Left ventricle myocardium superior (tissue), 1 donor: ENCODE data around the gene ADPRH. TPM values are rescaled to one million over a fixed set of nuclear protein-coding genes. Genes with fewer than 3 reads are reported as not detected.
"Not testable (repeated sequence)": the region's sequence is repeated elsewhere in the genome, so short reads cannot be mapped to it uniquely, and the experiment has no call there.

ENCODE experiments used
- ATAC-seq: fragments of 200-7000 bp; cut with Tn5 transposase; one replicate; pipeline ENCODE4 v1.9.1; 2020; ENCODE audit warnings: mild to moderate bottlenecking, moderate library complexity
- DNase-seq: peaks from one replicate; pipeline ENCODE4 v3.0.0-alpha.2; 2020
- intact Hi-C: fragments of 100-400 bp; cut with micrococcal nuclease; formaldehyde crosslinking; loops from one replicate; pipeline ENCODE4 v1.11.0; 2022
- total RNA-seq: library from RNA; stranded (reverse); fragmentation: NEBNext Ultra II Directional; extraction: Animal tissue kit (Norgen Biotek cat#: 25700); gene quantifications from one replicate; pipeline ENCODE4 v1.2.1, GENCODE V29; 2021
- donor health status: DM: no; HTN: yes; CAD: no; lungs with severe emphysema.

The ADPRH gene
- total RNA-seq, 1 donor from 2014 or later = 10.3 TPM

DNA sequence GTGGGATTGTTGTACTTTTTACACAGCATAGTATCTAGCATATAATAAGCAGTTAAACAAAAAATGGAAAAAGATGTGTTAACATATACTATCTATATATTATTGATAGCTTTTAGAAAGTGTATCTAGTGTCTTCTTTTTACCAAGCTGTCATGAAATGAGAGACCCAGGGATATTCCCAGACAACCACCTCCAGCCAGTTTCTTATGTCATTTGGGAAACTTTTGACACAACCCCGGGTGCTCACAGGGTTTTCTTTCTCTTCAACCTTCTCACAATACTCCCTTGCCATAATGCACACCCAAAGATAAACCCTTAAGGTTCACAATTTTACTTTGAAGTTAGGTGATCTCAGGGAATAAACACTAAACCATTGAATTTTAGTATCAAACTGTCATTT, 13.6 kb downstream of the ADPRH start:
- ATAC-seq = no peak
- DNase-seq = no peak
- intact Hi-C loops = no loop called here

- intact Hi-C loops = no loop called here
- ATAC-seq = no peak
- no peak for DNase-seq
Observed at GRCh38 chr3:119594066-119594465, 14.8 kb downstream of the ADPRH start.

DNA sequence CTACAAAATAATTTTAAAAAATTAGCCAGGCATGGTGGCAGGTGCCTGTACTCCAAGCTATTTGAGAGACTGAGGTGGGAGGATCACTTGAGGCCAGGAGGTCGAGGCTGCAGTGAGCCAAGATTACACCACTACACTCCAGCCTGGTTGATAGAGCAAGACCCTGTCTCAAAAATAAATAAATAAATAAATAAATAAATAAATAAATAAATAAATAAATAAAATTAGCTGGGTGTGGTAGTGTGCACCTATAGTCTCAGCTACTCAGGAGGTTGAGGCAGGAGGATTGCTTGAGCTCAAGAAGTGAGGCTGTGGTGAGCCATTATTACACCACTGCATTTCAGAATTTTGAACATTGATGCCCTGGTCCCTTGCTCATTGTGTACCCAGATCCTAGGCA, 15.6 kb downstream of the ADPRH start:
- ATAC-seq, intact Hi-C loops, DNase-seq: not testable (repeated sequence)

DNA sequence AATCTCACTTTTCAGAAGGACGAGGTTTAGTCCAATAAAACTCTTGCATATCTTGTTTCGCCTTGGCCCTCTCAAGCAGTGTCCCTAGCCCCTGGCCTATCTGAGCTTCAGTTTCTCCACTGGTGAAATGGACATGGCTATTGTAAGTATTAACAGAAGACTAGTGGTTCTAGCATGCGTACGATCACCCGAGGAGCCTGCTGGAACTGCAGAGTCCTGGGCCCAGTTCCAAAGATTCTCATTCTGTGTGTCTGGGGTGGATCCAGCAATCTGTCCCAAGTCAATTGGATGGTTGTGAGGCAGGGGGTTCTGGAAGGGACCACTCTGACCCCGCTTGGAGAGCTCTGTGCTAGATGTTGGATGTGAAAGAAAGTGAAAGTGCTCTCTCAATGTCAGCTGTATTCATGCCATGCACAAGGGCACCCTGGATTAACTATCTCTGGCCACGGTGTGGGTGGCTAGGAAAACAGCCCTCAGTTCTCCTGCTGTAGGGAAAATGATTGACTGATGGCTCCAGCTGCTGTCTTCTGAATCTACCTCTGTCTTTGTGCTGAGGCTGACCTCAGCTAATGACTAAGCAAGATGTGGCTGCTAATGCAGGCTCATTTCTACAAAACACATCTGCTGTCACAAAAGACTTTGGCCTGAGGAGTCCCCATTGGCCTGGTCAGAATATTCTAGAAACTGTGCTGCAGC, 16.5 kb downstream of the ADPRH start:
- no peak for DNase-seq
- intact Hi-C loops = no loop called here
- peak; percentile 65 for ATAC-seq

- intact Hi-C loops = no loop called here
- peak; percentile 24 for ATAC-seq
- no peak for DNase-seq
Observed at GRCh38 chr3:119596398-119596797, 17.1 kb downstream of the ADPRH start.

DNA sequence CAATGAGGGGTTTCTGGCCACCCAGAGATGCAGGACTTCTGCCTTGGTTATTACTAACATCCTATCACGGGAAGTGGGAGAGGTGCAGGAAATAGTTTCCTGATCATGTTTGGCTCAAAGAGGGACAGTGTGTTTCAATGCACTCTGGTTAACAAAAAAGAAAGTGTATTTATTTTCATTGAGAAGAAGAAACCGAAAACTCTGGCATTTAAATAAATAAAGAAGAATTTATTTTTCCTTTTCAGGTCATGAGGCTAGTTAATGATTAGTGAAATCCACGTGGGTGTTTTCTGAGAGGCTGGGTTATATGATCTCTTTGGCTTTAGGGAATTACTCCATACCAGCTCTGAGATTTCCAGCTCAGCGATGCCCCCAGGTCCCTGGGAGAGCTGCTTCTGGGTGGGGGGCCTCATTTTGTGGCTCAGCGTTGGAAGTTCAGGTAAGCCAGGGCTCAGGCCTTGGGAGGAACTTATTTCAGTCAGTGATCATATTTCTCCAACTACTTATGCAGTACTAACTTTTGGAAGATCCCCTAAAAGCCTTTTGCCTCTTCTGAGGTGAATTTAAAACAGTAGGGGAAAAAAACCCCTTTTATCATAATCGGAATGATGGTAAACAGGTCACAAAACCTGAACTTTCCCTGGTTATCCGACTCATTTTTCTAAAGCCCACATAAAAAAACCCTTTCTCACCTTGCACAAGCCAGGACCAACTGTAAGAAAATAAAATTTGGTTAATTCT, 18.4 kb downstream of the ADPRH start, which contains the start of gene PLA1A:
Gene PLA1A (plus strand): TSS at position 338 of the 741 bp plus-strand sequence. CDS start 29 bp downstream, at position 367.
- intact Hi-C loops = no loop called here
- ATAC-seq (peak; percentile 17), DNase-seq (no peak)

- intact Hi-C loops = no loop called here
- DNase-seq = no peak
- peak; percentile 33 for ATAC-seq
Observed at GRCh38 chr3:119598410-119599098, 19.3 kb downstream of the ADPRH start.

GRCh38 chr3:119599558-119600174, 20.4 kb downstream of the ADPRH start:
- no peak for ATAC-seq

DNA sequence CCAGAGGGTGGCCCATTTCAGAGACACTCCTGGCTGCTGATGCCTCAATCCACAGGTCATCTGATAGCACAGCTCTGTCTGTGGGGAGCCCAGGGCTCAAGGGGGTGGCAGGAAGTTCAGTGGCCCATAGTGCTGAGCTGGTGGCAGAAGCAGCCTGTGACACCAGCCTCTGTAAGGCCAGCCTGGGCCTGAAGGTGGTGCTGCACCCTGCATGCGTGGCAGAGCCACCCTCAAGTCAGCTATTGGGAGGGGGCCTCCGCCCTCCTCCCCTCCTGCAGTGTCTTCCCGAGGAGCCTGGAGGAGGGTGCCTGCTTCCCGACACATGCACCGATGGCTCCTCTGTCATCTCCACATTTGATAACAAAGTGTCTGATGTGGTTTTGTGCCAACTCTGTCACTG, 21.4 kb downstream of the ADPRH start:
- intact Hi-C loops = loop anchor here (5.0 kb wide), 1 partner anchor 37 kb away; no protein-coding TSS in a partner anchor
- peak; percentile 76 for ATAC-seq
- peak; percentile 65 for DNase-seq

More at GRCh38 chr3:119599558-119600174, 20.4 kb downstream of the ADPRH start:
- no peak for DNase-seq
- intact Hi-C loops = loop anchor here (5.0 kb wide), 1 partner anchor 38 kb away; no protein-coding TSS in a partner anchor

DNA sequence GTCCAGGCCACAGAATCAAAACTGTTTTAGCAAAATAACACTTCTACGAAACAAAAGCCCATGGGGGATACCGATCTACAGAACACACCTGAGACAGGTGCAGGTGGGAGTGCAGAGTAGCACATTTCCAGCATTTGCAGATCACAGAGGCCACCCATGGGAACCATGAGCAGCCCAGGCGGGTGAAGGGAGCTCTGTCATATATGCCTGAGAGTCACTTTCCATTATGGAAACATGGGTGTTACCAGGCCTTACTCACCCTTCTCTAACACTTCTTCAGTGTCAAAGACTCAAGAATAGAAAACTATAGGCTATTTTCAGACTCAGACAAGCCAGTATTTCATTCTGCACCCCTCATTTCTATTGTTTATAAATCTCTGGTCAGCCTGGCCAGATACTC, 21.9 kb downstream of the ADPRH start:
- ATAC-seq = peak; percentile 40
- no peak for DNase-seq
- intact Hi-C loops = loop anchor here (5.0 kb wide), 1 partner anchor 36 kb away; no protein-coding TSS in a partner anchor

DNA sequence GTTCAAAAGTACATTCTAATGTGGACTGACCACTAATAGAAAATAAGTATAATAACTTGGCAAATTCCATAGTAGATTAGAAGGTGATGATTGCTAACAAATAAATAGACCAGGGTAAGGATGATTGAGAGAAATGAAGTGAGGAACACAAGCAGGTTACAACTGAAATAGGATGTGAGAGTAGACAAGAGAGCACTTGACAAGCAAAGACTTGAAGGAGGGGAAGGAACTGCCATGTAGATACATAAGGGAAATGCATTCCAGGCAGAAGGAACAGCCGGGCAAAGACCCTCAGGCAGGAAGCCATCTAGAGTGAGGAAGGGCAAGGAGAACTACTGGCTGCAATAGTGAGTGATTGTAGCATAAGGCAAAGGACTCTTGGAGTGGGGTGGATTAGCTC, 23.4 kb downstream of the ADPRH start:
- DNase-seq (no peak), ATAC-seq (no peak)
- intact Hi-C loops = loop anchor here (5.0 kb wide), 1 partner anchor 35 kb away; no protein-coding TSS in a partner anchor

GRCh38 chr3:119604878-119605277, 25.6 kb downstream of the ADPRH start:
- intact Hi-C loops = loop anchor here (5.0 kb wide), 1 partner anchor 32 kb away; no protein-coding TSS in a partner anchor
- DNase-seq (no peak), ATAC-seq (no peak)

DNA sequence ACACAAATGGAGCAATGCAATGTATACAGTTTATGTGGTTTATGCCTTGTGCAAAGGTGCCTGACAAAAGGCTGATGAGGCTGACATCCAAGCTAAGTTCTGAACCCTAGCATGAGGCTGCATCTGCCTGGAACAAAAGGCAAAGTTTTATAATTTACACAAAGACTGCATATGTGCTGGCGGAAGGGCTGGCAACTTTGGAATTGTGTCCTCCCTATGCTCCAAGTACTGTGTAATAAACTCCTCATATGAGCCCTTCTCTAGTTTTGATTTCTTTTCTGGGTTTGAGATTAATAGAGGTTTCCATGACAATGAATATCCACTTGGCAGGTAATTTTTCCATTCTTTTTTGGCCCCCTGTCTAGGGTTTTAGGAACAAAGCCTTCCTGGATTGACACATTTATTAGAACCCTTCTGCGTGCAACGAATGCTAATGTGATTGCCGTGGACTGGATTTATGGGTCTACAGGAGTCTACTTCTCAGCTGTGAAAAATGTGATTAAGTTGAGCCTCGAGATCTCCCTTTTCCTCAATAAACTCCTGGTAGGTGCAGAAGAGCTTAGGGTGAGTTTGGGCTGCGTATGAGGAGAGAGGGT, 29.2 kb downstream of the ADPRH start:
- intact Hi-C loops = no loop called here
- DNase-seq (no peak), ATAC-seq (no peak)

DNA sequence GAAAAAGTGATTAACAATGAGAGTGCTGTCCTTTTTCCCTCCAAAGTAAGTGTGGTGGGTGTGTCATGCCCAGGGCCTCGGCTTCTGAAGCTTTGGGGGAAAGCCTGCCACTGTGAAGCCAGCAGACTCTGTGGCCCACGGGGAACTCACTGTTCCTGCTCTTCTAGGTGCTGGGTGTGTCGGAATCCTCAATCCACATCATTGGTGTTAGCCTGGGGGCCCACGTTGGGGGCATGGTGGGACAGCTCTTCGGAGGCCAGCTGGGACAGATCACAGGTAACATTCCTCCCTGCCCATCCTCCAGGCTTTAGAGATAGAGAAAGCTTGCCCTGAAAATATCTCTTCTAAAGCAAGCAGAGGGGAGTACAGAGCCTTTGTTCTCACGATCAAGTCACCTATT, 30.0 kb downstream of the ADPRH start:
- no peak for DNase-seq
- intact Hi-C loops = no loop called here
- ATAC-seq = no peak

DNA sequence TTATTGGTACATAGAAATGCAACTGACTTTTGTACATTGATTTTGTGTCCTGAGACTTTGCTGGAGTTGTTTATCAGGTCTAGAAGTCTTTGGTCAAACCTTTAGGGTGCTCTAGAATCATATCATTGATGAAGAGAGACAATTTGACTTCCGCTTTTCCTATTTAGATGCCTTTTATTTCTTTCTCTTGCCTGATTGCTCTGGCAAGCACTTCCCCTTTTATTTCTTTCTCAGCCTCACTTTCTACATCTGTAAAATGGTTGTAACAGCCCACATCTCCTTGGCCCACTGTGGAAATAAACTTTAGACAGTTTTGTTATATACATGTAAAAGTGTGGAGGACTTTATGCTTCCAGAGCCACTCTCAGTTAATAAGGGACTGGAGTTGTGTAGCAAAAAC, 32.4 kb downstream of the ADPRH start:
- intact Hi-C loops = no loop called here
- DNase-seq (no peak), ATAC-seq (no peak)

DNA sequence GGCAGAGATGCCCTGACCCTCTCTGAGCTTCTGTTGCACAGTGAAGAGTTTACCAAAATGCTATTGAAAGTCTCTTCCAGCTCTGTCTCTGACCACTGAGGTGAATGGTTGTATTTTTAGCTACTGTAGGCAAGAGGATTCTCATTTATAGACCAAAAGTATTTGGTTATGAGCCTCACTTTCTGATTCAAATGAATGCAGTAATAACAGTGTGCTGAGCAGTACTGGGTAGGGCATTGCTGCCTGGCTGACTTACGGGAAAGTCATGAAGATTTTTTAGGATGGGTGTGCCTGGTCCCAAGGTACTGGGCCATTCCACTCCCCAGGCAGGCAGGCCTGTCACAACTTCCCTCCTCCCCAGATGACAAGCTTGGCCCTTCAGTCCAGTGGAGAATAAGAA, 33.9 kb downstream of the ADPRH start:
- intact Hi-C loops = no loop called here
- ATAC-seq (no peak), DNase-seq (no peak)

GRCh38 chr3:119613872-119614271, 34.6 kb downstream of the ADPRH start:
- no peak for ATAC-seq
- no peak for DNase-seq
- intact Hi-C loops = no loop called here

DNA sequence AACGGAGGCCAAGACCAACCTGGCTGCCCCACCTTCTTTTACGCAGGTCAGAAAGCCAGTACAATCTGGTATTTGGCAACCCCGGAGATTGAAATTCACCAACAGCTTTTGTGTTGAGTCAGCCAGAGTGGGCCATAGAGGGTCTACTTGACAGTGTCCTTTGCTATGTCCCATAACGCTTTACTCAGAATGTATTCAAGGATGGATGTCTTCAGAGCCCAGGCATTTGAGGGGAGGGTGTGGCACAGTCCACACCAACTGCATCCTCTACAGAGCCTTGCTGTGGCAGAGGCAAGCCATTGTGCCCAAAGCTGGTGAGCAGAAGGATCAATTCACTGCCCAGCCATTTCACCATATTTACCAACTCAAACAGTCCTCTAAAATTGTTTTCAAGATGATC, 36.8 kb downstream of the ADPRH start:
- intact Hi-C loops = no loop called here
- DNase-seq (no peak), ATAC-seq (no peak)

GRCh38 chr3:119619094-119619493, 39.8 kb downstream of the ADPRH start:
- DNase-seq = no peak
- ATAC-seq = no peak
- intact Hi-C loops = no loop called here
